PC-9 (cell line): ENCODE results near the gene PRKG2. TPM values are rescaled to one million over a fixed set of nuclear protein-coding genes. Genes with fewer than 3 reads are reported as not detected.

Source experiments
- BruUV-seq: library from RNA; stranded (reverse); fragments of 400-500 nt; replicated peaks from 2 replicates; lab custom pipeline; 2021; lab: Mats Ljungman, UMichigan
- CTCF ChIA-PET: fragments of 300-600 bp; sonication (Branson Sonifier 250); formaldehyde crosslinking; loops from one replicate; lab custom pipeline; 2022; ENCODE audit warnings: antibody characterized with exemption; lab: Charles Lee
- POLR2A ChIA-PET: fragments of 300-600 bp; sonication (Branson Sonifier 250); formaldehyde crosslinking; loops from one replicate; lab custom pipeline; 2022; ENCODE audit warnings: antibody characterized with exemption; ENCODE audit not compliant: unreplicated experiment; lab: Charles Lee
- DNase-seq, 2 experiments: peaks; one replicate each; pipeline versions ENCODE4 v3.0.0 to v3.0.0-alpha.2; 2015 to 2022; ENCODE audit warnings: mixed read lengths in 1 of 2
- H2AFZ ChIP-seq: fragments of 200-600 bp; sonication (generic); 2 replicates; pipeline ENCODE4 v1.8.1; 2017; ENCODE audit warnings: antibody characterized with exemption
- H3F3A ChIP-seq: fragments of 200-600 bp; sonication (generic); 2 replicates; pipeline ENCODE4 v1.8.1; 2017; ENCODE audit warnings: antibody characterized with exemption, mild to moderate bottlenecking, low read depth; ENCODE audit not compliant: insufficient read depth
- H3K27ac ChIP-seq: fragments of 200-600 bp; sonication (generic); 2 replicates; pipeline ENCODE4 v1.6.1; 2016; ENCODE audit warnings: mixed run types
- H3K27me3 ChIP-seq: fragments of 200-600 bp; sonication (generic); 2 replicates; pipeline ENCODE4 v1.6.1; 2016; ENCODE audit warnings: low read depth, mixed run types; ENCODE audit not compliant: insufficient read depth
- H3K36me3 ChIP-seq: fragments of 200-600 bp; sonication (generic); 2 replicates; pipeline ENCODE4 v1.6.1; 2016; ENCODE audit warnings: low read depth, mixed run types
- H3K4me1 ChIP-seq: fragments of 200-600 bp; sonication (generic); replicated peaks from 2 replicates; pipeline ENCODE4 v1.6.1; 2016; ENCODE audit warnings: mixed run types; ENCODE audit not compliant: insufficient read depth
- H3K4me2 ChIP-seq: fragments of 200-600 bp; sonication (generic); 2 replicates; pipeline ENCODE4 v1.6.1; 2017; ENCODE audit warnings: mixed run types
- H3K4me3 ChIP-seq: fragments of 200-600 bp; sonication (generic); 2 replicates; pipeline ENCODE4 v1.6.1; 2016; ENCODE audit warnings: mixed run types
- H3K79me2 ChIP-seq: fragments of 200-600 bp; sonication (generic); 2 replicates; pipeline ENCODE4 v1.6.1; 2017; ENCODE audit warnings: low read depth, mixed run types
- H3K9me2 ChIP-seq: fragments of 200-600 bp; sonication (generic); 2 replicates; pipeline ENCODE4 v1.8.1; 2017; ENCODE audit warnings: mild to moderate bottlenecking; ENCODE audit not compliant: insufficient read depth
- H3K9me3 ChIP-seq: fragments of 200-600 bp; sonication (generic); 2 replicates; pipeline ENCODE4 v1.8.1; 2016; ENCODE audit warnings: low read depth; ENCODE audit not compliant: insufficient read depth
- H4K20me1 ChIP-seq: fragments of 200-600 bp; sonication (generic); 2 replicates; pipeline ENCODE4 v1.8.1; 2017; ENCODE audit not compliant: insufficient read depth
- CTCF ChIP-seq: fragments of 200-600 bp; sonication (generic); conservative IDR thresholded peaks from 2 replicates; pipeline ENCODE4 v1.6.1; 2017; ENCODE audit warnings: mixed run types, antibody characterized with exemption, mild to moderate bottlenecking, moderate library complexity
- EZH2 ChIP-seq: fragments of 200-600 bp; sonication (generic); IDR thresholded peaks from 2 replicates; pipeline ENCODE4 v1.8.0; 2017; ENCODE audit warnings: antibody characterized with exemption, low read depth
- intact Hi-C: fragments of 100-400 bp; cut with micrococcal nuclease; formaldehyde crosslinking; loops from one replicate; pipeline ENCODE4 v1.10.0; 2022; ENCODE audit not compliant: unreplicated experiment
- total RNA-seq: library from RNA; stranded (reverse); gene quantifications from 2 replicates; pipeline ENCODE4 v1.2.3, GENCODE V29; 2021

PRKG2 gene
- total RNA-seq, 1 experiment from 2014 or later = not detected

DNA sequence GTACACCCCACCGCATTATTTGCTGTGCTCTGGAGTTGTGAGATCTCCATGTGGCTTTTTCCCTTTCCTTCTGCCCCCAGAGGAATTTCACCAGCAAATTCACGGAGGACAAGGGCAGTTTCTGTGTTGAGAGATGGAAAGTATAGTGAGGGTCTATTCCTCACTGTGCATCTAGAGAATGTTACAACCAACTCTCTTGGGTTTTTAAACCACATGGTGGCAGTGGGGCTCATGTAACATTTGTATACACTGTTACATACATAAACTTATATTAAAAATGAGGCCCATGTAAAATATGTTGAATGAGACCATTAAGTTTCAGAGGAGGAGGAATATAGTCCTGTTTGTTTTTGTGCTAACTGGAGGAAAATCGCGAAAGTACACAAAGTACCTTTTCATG, 909 bp upstream of the PRKG2 start:
- no peaks in the 10 kb centered on the region for H3K9me2 ChIP-seq
- DNase-seq = no peak
- H3K36me3 ChIP-seq = no peaks in the 10 kb centered on the region
- H3K4me3 ChIP-seq = no peak overlapping the region
- no peak overlapping the region for H3K4me2 ChIP-seq
- H2AFZ ChIP-seq = no peak overlapping the region
- H3K27me3 ChIP-seq = no peaks in the 10 kb centered on the region
- TF ChIP-seq CTCF (no peak), EZH2 (no peak)
- BruUV-seq = no TSS peak
- H3K9me3 ChIP-seq = no peaks in the 10 kb centered on the region
- intact Hi-C loops = loop anchor here (5.0 kb wide), 1 partner anchor 144 kb away; no protein-coding TSS in a partner anchor
- ChIA-PET CTCF (no interaction called here), POLR2A (no interaction called here)
- no peaks in the 10 kb centered on the region for H4K20me1 ChIP-seq
- H3K79me2 ChIP-seq = no peaks in the 10 kb centered on the region
- no peak overlapping the region for H3K27ac ChIP-seq
- no peaks in the 10 kb centered on the region for H3K4me1 ChIP-seq
- no peaks in the 10 kb centered on the region for H3F3A ChIP-seq

- ChIA-PET POLR2A (no interaction called here), CTCF (no interaction called here)
- no peaks in the 10 kb centered on the region for H3F3A ChIP-seq
- no peaks in the 10 kb centered on the region for H4K20me1 ChIP-seq
- H3K36me3 ChIP-seq = no peaks in the 10 kb centered on the region
- TF ChIP-seq EZH2 = no peak
- TF ChIP-seq CTCF = no peak
- H3K9me2 ChIP-seq = no peaks in the 10 kb centered on the region
- no peaks in the 10 kb centered on the region for H3K9me3 ChIP-seq
- no peak overlapping the region for H2AFZ ChIP-seq
- no peak for DNase-seq
- H3K27ac ChIP-seq = no peak overlapping the region
- H3K79me2 ChIP-seq = no peaks in the 10 kb centered on the region
- intact Hi-C loops = no loop called here
- H3K4me2 ChIP-seq = no peak overlapping the region
- no peaks in the 10 kb centered on the region for H3K27me3 ChIP-seq
- H3K4me1 ChIP-seq = no peaks in the 10 kb centered on the region
- H3K4me3 ChIP-seq = no peak overlapping the region
- BruUV-seq = no TSS peak
Observed at GRCh38 chr4:81214144-81214880, 710 bp downstream of the PRKG2 start.

- ChIA-PET CTCF (no interaction called here), POLR2A (no interaction called here)
- no TSS peak for BruUV-seq
- no peaks in the 10 kb centered on the region for H3K79me2 ChIP-seq
- no peaks in the 10 kb centered on the region for H3K4me1 ChIP-seq
- intact Hi-C loops = no loop called here
- H3K9me2 ChIP-seq = no peaks in the 10 kb centered on the region
- no peaks in the 10 kb centered on the region for H3K27me3 ChIP-seq
- TF ChIP-seq CTCF = no peak
- no peak overlapping the region for H2AFZ ChIP-seq
- H3F3A ChIP-seq = no peaks in the 10 kb centered on the region
- H4K20me1 ChIP-seq = no peaks in the 10 kb centered on the region
- no peaks in the 10 kb centered on the region for H3K36me3 ChIP-seq
- H3K9me3 ChIP-seq = no peaks in the 10 kb centered on the region
- H3K27ac ChIP-seq = no peak overlapping the region
- H3K4me2 ChIP-seq = no peak overlapping the region
- no peak overlapping the region for H3K4me3 ChIP-seq
- no peak for DNase-seq
Observed at GRCh38 chr4:81213671-81214070, 1.4 kb downstream of the PRKG2 start.
